WTC11 (cell line): ENCODE results near the gene MRPL9.
"Not testable (repeated sequence)": the region's sequence is repeated elsewhere in the genome, so short reads cannot be mapped to it uniquely, and the experiment has no call there.

ENCODE experiments used
- TF ChIP-seq, protein P1 (sequence below): sonication (generic); formaldehyde crosslinking; IDR thresholded peaks from 2 replicates; pipeline ENCODE4 v1.8.1; 2022; ENCODE audit warnings: missing genetic modification reagents, borderline replicate concordance
- TF ChIP-seq, protein P2 (sequence below): fragments of 250-450 bp; sonication (Bioruptor Pico); IDR thresholded peaks from 2 replicates; pipeline ENCODE4 v2.1.2; 2022; ENCODE audit warnings: mild to moderate bottlenecking, moderate library complexity

DNA sequence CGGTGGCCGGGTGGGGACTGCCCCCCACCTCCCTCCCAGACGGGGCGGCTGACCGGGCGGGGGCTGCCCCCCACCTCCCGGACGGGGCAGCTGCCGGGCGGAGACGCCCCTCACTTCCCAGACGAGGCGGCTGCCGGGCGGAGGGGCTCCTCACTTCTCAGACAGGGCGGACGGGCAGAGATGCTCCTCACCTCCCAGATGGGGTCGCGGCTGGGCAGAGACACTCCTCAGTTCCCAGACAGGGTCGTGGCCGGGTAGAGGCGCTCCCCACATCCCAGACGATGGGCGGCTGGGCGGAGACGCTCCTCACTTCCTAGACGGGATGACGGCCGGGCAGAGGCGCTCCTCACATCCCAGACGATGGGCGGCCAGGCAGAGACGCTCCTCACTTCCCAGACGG is 6.0 kb upstream of the MRPL9 start:
- TF ChIP-seq, protein P1, sequence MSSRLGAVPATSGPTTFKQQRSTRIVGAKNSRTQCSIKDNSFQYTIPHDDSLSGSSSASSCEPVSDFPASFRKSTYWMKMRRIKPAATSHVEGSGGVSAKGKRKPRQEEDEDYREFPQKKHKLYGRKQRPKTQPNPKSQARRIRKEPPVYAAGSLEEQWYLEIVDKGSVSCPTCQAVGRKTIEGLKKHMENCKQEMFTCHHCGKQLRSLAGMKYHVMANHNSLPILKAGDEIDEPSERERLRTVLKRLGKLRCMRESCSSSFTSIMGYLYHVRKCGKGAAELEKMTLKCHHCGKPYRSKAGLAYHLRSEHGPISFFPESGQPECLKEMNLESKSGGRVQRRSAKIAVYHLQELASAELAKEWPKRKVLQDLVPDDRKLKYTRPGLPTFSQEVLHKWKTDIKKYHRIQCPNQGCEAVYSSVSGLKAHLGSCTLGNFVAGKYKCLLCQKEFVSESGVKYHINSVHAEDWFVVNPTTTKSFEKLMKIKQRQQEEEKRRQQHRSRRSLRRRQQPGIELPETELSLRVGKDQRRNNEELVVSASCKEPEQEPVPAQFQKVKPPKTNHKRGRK = not testable (repeated sequence)
- TF ChIP-seq, protein P2, sequence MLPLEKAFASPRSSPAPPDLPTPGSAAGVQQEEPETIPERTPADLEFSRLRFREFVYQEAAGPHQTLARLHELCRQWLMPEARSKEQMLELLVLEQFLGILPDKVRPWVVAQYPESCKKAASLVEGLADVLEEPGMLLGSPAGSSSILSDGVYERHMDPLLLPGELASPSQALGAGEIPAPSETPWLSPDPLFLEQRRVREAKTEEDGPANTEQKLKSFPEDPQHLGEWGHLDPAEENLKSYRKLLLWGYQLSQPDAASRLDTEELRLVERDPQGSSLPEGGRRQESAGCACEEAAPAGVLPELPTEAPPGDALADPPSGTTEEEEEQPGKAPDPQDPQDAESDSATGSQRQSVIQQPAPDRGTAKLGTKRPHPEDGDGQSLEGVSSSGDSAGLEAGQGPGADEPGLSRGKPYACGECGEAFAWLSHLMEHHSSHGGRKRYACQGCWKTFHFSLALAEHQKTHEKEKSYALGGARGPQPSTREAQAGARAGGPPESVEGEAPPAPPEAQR = not testable (repeated sequence)
